ENCODE results near the gene PDE6D. TPM values are rescaled to one million over a fixed set of nuclear protein-coding genes. Genes with fewer than 3 reads are reported as not detected.

PDE6D gene
- total and polyA plus RNA-seq, 2 of the 13 experiments (the other 11 are each of a cell fraction or from before 2014, with no cell fraction given), result 14.1 to 23.2 TPM

GRCh38 chr2:231709636-231709980, 71.5 kb downstream of the PDE6D start (continued):
- TF ChIP-seq ZNF576 (CRISPR knock-in tag; IDR thresholded peaks at IDR 0.05) (peak; percentile 30; the same call in 1 of the 2 replicates), GABPA (IDR thresholded peaks at IDR 0.05; ENCODE audit: low read depth, low read length) (no peak), GABPA (CRISPR knock-in tag; IDR thresholded peaks at IDR 0.05; ENCODE audit: low read depth) (no peak), ZNF160 (CRISPR knock-in tag; IDR thresholded peaks at IDR 0.05) (no peak), SIX4 (CRISPR knock-in tag; IDR thresholded peaks at IDR 0.05) (no peak), THAP9 (CRISPR knock-in tag; IDR thresholded peaks at IDR 0.05; ENCODE audit: borderline replicate concordance) (no peak), ARID2 (CRISPR knock-in tag; IDR thresholded peaks at IDR 0.05; ENCODE audit: borderline replicate concordance) (peak; percentile 41; the same call in 1 of the 2 replicates), PHF8 (CRISPR knock-in tag; IDR thresholded peaks at IDR 0.05) (peak; percentile 29; the same call in 1 of the 2 replicates), NR2F2 (IDR thresholded peaks at IDR 0.05; ENCODE audit: borderline replicate concordance, low read depth) (no peak), TAF1 (CRISPR knock-in tag; IDR thresholded peaks at IDR 0.05) (peak; percentile 35), ZNF136 (CRISPR knock-in tag; IDR thresholded peaks at IDR 0.05; ENCODE audit: low read depth) (0 out of 2 replicates have a peak, but pooled peaks have one; percentile 20)
- TF ChIP-seq, protein P1, sequence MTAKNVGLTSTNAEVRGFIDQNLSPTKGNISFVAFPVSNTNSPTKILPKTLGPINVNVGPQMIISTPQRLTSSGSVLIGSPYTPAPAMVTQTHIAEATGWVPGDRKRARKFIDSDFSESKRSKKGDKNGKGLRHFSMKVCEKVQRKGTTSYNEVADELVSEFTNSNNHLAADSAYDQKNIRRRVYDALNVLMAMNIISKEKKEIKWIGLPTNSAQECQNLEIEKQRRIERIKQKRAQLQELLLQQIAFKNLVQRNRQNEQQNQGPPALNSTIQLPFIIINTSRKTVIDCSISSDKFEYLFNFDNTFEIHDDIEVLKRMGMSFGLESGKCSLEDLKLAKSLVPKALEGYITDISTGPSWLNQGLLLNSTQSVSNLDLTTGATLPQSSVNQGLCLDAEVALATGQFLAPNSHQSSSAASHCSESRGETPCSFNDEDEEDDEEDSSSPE (CRISPR knock-in tag; IDR thresholded peaks at IDR 0.05), result no peak
- TF ChIP-seq, protein P2, sequence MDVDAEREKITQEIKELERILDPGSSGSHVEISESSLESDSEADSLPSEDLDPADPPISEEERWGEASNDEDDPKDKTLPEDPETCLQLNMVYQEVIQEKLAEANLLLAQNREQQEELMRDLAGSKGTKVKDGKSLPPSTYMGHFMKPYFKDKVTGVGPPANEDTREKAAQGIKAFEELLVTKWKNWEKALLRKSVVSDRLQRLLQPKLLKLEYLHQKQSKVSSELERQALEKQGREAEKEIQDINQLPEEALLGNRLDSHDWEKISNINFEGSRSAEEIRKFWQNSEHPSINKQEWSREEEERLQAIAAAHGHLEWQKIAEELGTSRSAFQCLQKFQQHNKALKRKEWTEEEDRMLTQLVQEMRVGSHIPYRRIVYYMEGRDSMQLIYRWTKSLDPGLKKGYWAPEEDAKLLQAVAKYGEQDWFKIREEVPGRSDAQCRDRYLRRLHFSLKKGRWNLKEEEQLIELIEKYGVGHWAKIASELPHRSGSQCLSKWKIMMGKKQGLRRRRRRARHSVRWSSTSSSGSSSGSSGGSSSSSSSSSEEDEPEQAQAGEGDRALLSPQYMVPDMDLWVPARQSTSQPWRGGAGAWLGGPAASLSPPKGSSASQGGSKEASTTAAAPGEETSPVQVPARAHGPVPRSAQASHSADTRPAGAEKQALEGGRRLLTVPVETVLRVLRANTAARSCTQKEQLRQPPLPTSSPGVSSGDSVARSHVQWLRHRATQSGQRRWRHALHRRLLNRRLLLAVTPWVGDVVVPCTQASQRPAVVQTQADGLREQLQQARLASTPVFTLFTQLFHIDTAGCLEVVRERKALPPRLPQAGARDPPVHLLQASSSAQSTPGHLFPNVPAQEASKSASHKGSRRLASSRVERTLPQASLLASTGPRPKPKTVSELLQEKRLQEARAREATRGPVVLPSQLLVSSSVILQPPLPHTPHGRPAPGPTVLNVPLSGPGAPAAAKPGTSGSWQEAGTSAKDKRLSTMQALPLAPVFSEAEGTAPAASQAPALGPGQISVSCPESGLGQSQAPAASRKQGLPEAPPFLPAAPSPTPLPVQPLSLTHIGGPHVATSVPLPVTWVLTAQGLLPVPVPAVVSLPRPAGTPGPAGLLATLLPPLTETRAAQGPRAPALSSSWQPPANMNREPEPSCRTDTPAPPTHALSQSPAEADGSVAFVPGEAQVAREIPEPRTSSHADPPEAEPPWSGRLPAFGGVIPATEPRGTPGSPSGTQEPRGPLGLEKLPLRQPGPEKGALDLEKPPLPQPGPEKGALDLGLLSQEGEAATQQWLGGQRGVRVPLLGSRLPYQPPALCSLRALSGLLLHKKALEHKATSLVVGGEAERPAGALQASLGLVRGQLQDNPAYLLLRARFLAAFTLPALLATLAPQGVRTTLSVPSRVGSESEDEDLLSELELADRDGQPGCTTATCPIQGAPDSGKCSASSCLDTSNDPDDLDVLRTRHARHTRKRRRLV (CRISPR knock-in tag; IDR thresholded peaks at IDR 0.05), result peak; percentile 42; the same call in 1 of the 2 replicates
- TF ChIP-seq, protein P3, sequence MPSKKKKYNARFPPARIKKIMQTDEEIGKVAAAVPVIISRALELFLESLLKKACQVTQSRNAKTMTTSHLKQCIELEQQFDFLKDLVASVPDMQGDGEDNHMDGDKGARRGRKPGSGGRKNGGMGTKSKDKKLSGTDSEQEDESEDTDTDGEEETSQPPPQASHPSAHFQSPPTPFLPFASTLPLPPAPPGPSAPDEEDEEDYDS (CRISPR knock-in tag; IDR thresholded peaks at IDR 0.05), result 0 out of 2 replicates have a peak, but pooled peaks have one; percentile 0
